GM12865 (cell line): ENCODE measurements around the gene CGNL1.

Source experiments
- DNase-seq: peaks from one replicate; pipeline ENCODE4 v3.0.0; 2010; ENCODE audit warnings: low read depth
- H3K4me3 ChIP-seq: 2 replicates; pipeline ENCODE4 v1.5.1; 2011; ENCODE audit warnings: mild to moderate bottlenecking, low read depth, low read length, control low read depth
- TF ChIP-seq, protein P1 (sequence below): IDR thresholded peaks from 2 replicates; pipeline ENCODE4 v1.5.1; 2011; ENCODE audit warnings: low read length, control low read depth, low read depth, inconsistent platforms; ENCODE audit not compliant: insufficient read depth; ENCODE audit errors: missing control alignments

Gene CGNL1

DNA sequence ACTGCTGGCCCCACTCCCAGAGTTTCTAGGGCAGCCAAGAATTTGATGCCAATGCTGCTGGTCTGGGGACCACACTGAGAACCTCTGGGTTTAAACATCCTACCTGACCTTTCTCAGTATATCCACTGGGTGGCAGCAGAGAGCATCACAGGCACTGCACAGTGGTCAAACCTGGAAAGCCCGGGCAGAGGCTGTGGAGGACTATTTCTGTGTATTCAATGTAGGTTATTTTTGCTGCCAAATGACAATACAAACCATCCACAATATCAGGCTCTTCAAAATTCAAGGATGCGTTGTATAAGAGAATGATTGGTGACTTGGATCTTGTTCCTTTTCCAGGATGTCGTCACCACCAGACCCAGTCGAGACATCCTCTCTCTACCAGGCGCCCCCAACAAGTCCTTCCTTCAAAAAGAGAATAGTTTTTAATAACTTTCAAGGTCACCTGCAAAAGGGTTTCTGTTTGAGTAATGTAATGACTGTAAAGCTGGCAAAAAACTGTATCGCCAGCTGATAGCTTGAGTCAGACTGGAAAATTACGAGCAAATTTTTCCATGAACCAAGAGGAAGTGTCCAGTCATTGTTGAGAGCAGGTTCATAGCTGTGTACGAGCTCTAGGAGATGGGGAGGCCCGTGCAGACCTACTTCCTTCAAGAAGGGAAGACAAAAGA lies 184.9 kb downstream of the CGNL1 start:
- TF ChIP-seq, protein P1, sequence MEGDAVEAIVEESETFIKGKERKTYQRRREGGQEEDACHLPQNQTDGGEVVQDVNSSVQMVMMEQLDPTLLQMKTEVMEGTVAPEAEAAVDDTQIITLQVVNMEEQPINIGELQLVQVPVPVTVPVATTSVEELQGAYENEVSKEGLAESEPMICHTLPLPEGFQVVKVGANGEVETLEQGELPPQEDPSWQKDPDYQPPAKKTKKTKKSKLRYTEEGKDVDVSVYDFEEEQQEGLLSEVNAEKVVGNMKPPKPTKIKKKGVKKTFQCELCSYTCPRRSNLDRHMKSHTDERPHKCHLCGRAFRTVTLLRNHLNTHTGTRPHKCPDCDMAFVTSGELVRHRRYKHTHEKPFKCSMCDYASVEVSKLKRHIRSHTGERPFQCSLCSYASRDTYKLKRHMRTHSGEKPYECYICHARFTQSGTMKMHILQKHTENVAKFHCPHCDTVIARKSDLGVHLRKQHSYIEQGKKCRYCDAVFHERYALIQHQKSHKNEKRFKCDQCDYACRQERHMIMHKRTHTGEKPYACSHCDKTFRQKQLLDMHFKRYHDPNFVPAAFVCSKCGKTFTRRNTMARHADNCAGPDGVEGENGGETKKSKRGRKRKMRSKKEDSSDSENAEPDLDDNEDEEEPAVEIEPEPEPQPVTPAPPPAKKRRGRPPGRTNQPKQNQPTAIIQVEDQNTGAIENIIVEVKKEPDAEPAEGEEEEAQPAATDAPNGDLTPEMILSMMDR, result peak; percentile 89
- H3K4me3 ChIP-seq, result no peak overlapping the region
- DNase-seq, result peak; percentile 73

DNA sequence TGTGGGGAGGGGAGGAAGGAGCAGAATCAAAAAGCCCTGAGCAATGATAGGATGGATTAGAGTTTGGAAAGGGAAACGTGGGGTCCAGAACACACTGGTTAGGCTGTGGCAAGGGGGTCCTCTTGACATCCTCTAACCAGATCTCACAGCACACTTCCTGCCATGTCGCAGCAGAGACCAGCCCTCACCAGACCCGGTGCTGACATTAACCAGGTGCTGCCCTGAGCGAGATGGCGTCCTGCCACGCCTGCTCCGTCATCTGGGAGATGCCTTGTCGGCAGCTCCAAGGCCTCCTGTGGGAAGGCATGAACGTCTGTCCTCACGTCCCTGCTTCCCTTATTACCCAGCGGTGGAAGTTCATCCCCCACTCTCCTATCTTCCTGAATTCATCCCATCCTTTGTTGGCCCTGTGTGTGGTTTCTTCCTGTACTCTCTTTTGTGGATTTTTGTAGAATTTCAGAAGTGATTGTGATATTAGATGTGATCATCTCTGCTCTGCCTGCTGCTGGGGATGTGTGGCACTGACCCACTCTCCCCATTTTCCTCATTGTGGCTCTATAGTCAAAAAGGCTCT lies 186.0 kb downstream of the CGNL1 start:
- no peak for DNase-seq
- H3K4me3 ChIP-seq, result no peak overlapping the region

DNA sequence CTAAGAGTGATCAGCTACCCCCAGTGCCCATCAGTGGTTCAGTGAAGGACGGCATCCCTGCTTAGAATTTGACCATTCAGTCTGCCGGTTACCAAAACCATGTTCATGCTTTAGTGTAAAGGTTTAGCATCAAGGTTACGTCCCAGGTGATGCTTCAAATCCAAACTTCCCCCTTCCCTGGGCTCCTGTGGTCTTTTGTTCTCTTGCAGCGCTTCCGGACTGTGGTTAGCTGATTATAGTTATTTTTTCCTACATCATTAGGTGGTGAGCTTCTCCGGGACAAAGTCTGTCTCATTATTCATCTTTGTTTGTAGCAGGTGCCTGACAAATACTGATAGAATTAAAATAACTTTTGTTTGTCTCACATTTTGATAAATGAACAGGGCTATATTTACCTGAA lies 187.1 kb downstream of the CGNL1 start:
- no peak overlapping the region for H3K4me3 ChIP-seq
- TF ChIP-seq, protein P1, result no peak
- DNase-seq, result no peak

More for the DNA sequence above, 186.0 kb downstream of the CGNL1 start:
- TF ChIP-seq, protein P1, result no peak

DNA sequence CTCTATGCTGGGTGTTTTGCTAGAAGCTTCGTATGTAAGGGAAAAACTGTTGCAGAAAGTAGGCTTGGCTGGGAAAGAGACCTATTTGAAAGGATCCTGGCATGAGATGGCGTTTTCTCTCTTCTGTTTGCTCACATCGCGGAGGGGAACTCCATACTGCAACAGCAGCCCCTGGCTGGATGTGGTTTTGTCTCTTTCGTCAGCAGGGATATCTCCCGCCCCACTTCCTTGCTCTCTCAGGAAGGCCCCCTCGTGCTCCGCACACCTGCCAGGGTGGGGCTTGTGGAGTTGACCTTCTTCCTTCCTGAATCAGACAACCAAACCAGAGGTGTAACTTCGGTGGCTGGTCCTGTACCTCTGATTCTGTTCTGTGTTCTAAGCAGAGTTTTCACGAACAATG lies 189.0 kb downstream of the CGNL1 start:
- TF ChIP-seq, protein P1, result no peak
- no peak overlapping the region for H3K4me3 ChIP-seq
- DNase-seq, result peak; percentile 23

DNA sequence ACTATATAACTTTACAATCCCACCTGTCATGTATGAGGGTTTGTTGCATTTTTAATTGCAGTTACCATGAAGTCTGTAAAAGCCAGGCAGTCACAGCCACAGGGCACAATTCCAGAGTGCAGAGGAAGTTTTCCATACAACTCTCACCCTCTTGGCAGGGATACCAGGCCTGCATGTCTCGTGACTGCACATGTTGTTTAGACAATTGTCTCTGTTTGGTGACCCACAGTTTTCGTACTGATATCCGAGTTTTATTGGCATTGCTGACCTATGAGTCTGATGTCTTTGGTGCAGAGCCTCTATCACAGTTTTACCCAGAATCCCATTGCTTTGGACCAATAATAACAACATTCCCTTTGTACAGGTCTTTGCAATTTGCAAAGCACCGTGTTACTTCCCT lies 190.5 kb downstream of the CGNL1 start:
- TF ChIP-seq, protein P1, result no peak
- H3K4me3 ChIP-seq, result no peak overlapping the region
- no peak for DNase-seq

DNA sequence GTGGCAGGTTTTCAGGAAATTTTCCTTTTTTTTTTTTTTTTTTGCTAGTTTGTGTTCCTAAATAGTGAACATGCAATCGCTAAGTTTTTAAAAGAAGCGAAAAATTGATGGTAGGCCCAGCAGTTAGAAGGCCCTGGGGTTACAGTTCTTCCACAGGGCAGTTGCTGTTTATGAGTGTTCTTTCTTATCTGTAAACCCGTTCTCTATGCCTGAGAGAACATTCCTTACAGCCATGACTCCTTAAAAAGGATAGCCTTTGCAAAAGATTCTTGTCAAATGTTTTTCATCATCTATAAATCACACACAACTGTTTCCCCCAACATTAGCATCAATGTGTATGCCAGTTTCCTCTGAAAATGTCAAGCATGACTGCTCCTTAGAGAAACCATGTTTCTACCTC lies 191.6 kb downstream of the CGNL1 start:
- H3K4me3 ChIP-seq, result no peak overlapping the region
- DNase-seq, result no peak
- TF ChIP-seq, protein P1, result no peak

DNA sequence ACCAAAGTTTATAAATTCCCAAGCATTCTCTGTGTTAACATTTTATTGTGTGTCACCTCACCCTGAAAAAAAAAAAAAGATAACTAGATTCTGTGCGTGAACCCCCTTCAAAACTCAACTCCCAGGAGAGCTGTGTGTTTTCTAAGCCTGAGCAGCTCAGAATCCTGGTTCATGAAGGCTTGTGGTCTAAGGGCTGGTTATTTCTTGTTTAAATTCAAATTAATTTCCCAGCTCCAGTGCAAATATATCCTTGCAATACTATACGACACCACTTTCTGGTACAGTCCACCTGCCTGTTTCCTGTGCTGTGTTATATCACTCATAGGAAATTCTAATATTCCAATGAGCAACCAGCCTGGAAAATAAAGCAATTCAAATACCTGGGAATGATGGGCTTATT lies 192.0 kb downstream of the CGNL1 start:
- no peak overlapping the region for H3K4me3 ChIP-seq
- TF ChIP-seq, protein P1, result no peak

More for the DNA sequence above, 192.0 kb downstream of the CGNL1 start:
- no peak for DNase-seq
